HEK293 (cell line): ENCODE results near the gene ZNF367.

ENCODE experiments used
- CTCF ChIA-PET: fragments of 350-600 bp; formaldehyde crosslinking; extraction: SDS; loops from one replicate; lab custom pipeline; 2021; ENCODE audit warnings: antibody characterized with exemption; lab: Yijun Ruan, JAX
- POLR2A ChIA-PET: fragments of 300-600 bp; formaldehyde crosslinking; extraction: SDS; loops from one replicate; lab custom pipeline; 2020; ENCODE audit warnings: antibody characterized with exemption, inconsistent platforms; lab: Yijun Ruan, JAX
- H3K27ac ChIP-seq: fragments of 200-500 bp; sonication (Bioruptor generic); 2 replicates; pipeline ENCODE4 v1.5.1; 2014; ENCODE audit warnings: low read depth, low read length, control low read depth, inconsistent platforms; ENCODE audit errors: extremely low read depth
- H3K36me3 ChIP-seq, 2 experiments: fragments of 200-500 bp in 1 of 2; sonication (Bioruptor generic) in 1 of 2; 1 replicate in 1 of 2; 2 replicates in 1 of 2; pipeline ENCODE4 v1.5.1; 2014 to 2017; ENCODE audit warnings: inconsistent platforms in 2 of 2, low read length in 2 of 2; ENCODE audit not compliant: control insufficient read depth in 2 of 2, insufficient read depth in 1 of 2
- H3K4me1 ChIP-seq: fragments of 200-500 bp; sonication (Bioruptor generic); 2 replicates; pipeline ENCODE4 v1.5.1; 2014; ENCODE audit warnings: mild to moderate bottlenecking, low read length, inconsistent platforms; ENCODE audit not compliant: control insufficient read depth, insufficient read depth
- H3K4me3 ChIP-seq: 2 replicates; pipeline ENCODE4 v1.5.1; 2011; ENCODE audit warnings: low read depth, mild to moderate bottlenecking, control low read depth, low read length, moderate library complexity
- H3K9me3 ChIP-seq: fragments of 200-500 bp; sonication (Bioruptor generic); 2 replicates; pipeline ENCODE4 v1.5.1; 2014; ENCODE audit warnings: low read depth, low read length, inconsistent platforms; ENCODE audit not compliant: control insufficient read depth, insufficient read depth
- GLI2 ChIP-seq: fragments of 450-650 bp; formaldehyde crosslinking; IDR thresholded peaks from 2 replicates; pipeline ENCODE4; 2017; ENCODE audit warnings: missing biosample characterization, missing genetic modification characterization, low read depth, borderline replicate concordance
- IKZF3 ChIP-seq: fragments of 450-650 bp; IDR thresholded peaks from 2 replicates; pipeline ENCODE4 v1.5.0; 2018; ENCODE audit warnings: missing biosample characterization, mild to moderate bottlenecking, missing genetic modification characterization, moderate library complexity
- KLF16 ChIP-seq: fragments of 450-650 bp; formaldehyde crosslinking; IDR thresholded peaks from 2 replicates; pipeline ENCODE4 v1.5.1; 2017; ENCODE audit warnings: missing biosample characterization, missing genetic modification characterization
- TCF7L2 ChIP-seq: IDR thresholded peaks from 2 replicates; pipeline ENCODE4 v1.6.1; 2011; ENCODE audit warnings: low read depth, mild to moderate bottlenecking, inconsistent platforms, low read length, moderate library complexity, borderline replicate concordance
- YY2 ChIP-seq: fragments of 450-650 bp; formaldehyde crosslinking; IDR thresholded peaks from 2 replicates; pipeline ENCODE4 v1.5.1; 2016; ENCODE audit warnings: missing biosample characterization, missing genetic modification characterization
- ZIC2 ChIP-seq: fragments of 450-650 bp; formaldehyde crosslinking; IDR thresholded peaks from 2 replicates; pipeline ENCODE4 v1.5.1; 2016; ENCODE audit warnings: missing biosample characterization, missing genetic modification characterization
- ZNF211 ChIP-seq: fragments of 450-650 bp; formaldehyde crosslinking; IDR thresholded peaks from 2 replicates; pipeline ENCODE4 v1.5.1; 2016; ENCODE audit warnings: low read depth, missing biosample characterization, missing genetic modification characterization
- ZNF248 ChIP-seq: fragments of 450-650 bp; formaldehyde crosslinking; IDR thresholded peaks from 2 replicates; pipeline ENCODE4 v1.5.1; 2017; ENCODE audit warnings: missing biosample characterization, missing genetic modification characterization
- ZNF335 ChIP-seq: fragments of 450-650 bp; formaldehyde crosslinking; conservative IDR thresholded peaks from 2 replicates; pipeline ENCODE4 v1.5.1; 2016; ENCODE audit warnings: missing biosample characterization, missing genetic modification characterization
- ZNF514 ChIP-seq: fragments of 450-650 bp; formaldehyde crosslinking; IDR thresholded peaks from 2 replicates; pipeline ENCODE4 v1.5.1; 2016; ENCODE audit warnings: missing biosample characterization, missing genetic modification characterization
- ZNF629 ChIP-seq: fragments of 450-650 bp; formaldehyde crosslinking; IDR thresholded peaks from 2 replicates; pipeline ENCODE4 v1.5.1; 2017; ENCODE audit warnings: missing biosample characterization, missing genetic modification characterization
- ZNF658 ChIP-seq: fragments of 450-650 bp; formaldehyde crosslinking; IDR thresholded peaks from 2 replicates; pipeline ENCODE4; 2016; ENCODE audit warnings: missing biosample characterization, missing genetic modification characterization
- ZXDB ChIP-seq: fragments of 450-650 bp; formaldehyde crosslinking; IDR thresholded peaks from 2 replicates; pipeline ENCODE4 v1.5.1; 2016; ENCODE audit warnings: missing biosample characterization, missing genetic modification characterization
- TF ChIP-seq, protein P1 (sequence below): fragments of 450-650 bp; formaldehyde crosslinking; conservative IDR thresholded peaks from 2 replicates; pipeline ENCODE4 v1.5.1; 2016; ENCODE audit warnings: low read depth, missing biosample characterization, missing genetic modification characterization
- TF ChIP-seq, protein P2 (sequence below): fragments of 450-650 bp; formaldehyde crosslinking; IDR thresholded peaks from 2 replicates; pipeline ENCODE4 v1.5.1; 2016; ENCODE audit warnings: missing biosample characterization, missing genetic modification characterization
- TF ChIP-seq, protein P3 (sequence below): fragments of 450-650 bp; formaldehyde crosslinking; IDR thresholded peaks from 2 replicates; pipeline ENCODE4 v1.5.1; 2017; ENCODE audit warnings: missing biosample characterization, mild to moderate bottlenecking, missing genetic modification characterization, moderate library complexity
- TF ChIP-seq, protein P4 (sequence below): fragments of 450-650 bp; formaldehyde crosslinking; IDR thresholded peaks from 2 replicates; pipeline ENCODE4 v1.5.1; 2016; ENCODE audit warnings: missing biosample characterization, missing genetic modification characterization
- TF ChIP-seq, protein P5 (sequence below): fragments of 450-650 bp; IDR thresholded peaks from 2 replicates; pipeline ENCODE4 v1.5.1; 2018; ENCODE audit warnings: missing biosample characterization, missing genetic modification characterization

The ZNF367 gene

DNA sequence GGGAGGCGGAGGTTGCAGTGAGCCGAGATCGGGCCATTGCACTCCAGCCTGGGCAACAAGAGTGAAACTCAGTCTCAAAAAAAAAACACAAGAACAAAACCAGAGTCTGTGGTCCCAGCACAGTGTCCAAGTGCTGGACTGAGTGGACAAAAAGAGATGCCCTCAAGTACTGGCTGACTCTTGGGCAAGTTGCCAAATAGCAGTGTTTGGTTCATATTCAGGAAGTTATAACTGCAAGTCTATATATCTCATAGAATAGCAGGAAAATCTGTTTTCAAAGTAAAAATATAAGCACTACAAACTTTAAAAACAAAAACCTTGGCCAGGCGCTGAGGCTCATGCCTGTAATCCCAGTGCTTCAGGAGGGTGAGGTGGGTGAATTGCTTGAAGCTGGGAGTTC lies 39.1 kb upstream of the ZNF367 start (continued):
- TF ChIP-seq, protein P1, sequence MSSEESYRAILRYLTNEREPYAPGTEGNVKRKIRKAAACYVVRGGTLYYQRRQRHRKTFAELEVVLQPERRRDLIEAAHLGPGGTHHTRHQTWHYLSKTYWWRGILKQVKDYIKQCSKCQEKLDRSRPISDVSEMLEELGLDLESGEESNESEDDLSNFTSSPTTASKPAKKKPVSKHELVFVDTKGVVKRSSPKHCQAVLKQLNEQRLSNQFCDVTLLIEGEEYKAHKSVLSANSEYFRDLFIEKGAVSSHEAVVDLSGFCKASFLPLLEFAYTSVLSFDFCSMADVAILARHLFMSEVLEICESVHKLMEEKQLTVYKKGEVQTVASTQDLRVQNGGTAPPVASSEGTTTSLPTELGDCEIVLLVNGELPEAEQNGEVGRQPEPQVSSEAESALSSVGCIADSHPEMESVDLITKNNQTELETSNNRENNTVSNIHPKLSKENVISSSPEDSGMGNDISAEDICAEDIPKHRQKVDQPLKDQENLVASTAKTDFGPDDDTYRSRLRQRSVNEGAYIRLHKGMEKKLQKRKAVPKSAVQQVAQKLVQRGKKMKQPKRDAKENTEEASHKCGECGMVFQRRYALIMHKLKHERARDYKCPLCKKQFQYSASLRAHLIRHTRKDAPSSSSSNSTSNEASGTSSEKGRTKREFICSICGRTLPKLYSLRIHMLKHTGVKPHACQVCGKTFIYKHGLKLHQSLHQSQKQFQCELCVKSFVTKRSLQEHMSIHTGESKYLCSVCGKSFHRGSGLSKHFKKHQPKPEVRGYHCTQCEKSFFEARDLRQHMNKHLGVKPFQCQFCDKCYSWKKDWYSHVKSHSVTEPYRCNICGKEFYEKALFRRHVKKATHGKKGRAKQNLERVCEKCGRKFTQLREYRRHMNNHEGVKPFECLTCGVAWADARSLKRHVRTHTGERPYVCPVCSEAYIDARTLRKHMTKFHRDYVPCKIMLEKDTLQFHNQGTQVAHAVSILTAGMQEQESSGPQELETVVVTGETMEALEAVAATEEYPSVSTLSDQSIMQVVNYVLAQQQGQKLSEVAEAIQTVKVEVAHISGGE, result no peak
- TF ChIP-seq, protein P2, sequence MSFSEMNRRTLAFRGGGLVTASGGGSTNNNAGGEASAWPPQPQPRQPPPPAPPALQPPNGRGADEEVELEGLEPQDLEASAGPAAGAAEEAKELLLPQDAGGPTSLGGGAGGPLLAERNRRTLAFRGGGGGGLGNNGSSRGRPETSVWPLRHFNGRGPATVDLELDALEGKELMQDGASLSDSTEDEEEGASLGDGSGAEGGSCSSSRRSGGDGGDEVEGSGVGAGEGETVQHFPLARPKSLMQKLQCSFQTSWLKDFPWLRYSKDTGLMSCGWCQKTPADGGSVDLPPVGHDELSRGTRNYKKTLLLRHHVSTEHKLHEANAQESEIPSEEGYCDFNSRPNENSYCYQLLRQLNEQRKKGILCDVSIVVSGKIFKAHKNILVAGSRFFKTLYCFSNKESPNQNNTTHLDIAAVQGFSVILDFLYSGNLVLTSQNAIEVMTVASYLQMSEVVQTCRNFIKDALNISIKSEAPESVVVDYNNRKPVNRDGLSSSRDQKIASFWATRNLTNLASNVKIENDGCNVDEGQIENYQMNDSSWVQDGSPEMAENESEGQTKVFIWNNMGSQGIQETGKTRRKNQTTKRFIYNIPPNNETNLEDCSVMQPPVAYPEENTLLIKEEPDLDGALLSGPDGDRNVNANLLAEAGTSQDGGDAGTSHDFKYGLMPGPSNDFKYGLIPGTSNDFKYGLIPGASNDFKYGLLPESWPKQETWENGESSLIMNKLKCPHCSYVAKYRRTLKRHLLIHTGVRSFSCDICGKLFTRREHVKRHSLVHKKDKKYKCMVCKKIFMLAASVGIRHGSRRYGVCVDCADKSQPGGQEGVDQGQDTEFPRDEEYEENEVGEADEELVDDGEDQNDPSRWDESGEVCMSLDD (tag by site-specific recombination), result no peak
- TF ChIP-seq, protein P3, sequence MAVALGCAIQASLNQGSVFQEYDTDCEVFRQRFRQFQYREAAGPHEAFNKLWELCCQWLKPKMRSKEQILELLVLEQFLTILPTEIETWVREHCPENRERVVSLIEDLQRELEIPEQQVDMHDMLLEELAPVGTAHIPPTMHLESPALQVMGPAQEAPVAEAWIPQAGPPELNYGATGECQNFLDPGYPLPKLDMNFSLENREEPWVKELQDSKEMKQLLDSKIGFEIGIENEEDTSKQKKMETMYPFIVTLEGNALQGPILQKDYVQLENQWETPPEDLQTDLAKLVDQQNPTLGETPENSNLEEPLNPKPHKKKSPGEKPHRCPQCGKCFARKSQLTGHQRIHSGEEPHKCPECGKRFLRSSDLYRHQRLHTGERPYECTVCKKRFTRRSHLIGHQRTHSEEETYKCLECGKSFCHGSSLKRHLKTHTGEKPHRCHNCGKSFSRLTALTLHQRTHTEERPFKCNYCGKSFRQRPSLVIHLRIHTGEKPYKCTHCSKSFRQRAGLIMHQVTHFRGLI (tag by site-specific recombination), result no peak
- TF ChIP-seq KLF16 (no peak), ZNF211 (no peak), ZNF248 (no peak), GLI2 (no peak), ZNF514 (tag by site-specific recombination) (no peak), ZXDB (no peak), YY2 (tag by site-specific recombination) (no peak)
- TF ChIP-seq, protein P4, sequence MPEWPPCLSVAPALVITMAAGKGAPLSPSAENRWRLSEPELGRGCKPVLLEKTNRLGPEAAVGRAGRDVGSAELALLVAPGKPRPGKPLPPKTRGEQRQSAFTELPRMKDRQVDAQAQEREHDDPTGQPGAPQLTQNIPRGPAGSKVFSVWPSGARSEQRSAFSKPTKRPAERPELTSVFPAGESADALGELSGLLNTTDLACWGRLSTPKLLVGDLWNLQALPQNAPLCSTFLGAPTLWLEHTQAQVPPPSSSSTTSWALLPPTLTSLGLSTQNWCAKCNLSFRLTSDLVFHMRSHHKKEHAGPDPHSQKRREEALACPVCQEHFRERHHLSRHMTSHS (tag by site-specific recombination), result no peak
- TF ChIP-seq, protein P5, sequence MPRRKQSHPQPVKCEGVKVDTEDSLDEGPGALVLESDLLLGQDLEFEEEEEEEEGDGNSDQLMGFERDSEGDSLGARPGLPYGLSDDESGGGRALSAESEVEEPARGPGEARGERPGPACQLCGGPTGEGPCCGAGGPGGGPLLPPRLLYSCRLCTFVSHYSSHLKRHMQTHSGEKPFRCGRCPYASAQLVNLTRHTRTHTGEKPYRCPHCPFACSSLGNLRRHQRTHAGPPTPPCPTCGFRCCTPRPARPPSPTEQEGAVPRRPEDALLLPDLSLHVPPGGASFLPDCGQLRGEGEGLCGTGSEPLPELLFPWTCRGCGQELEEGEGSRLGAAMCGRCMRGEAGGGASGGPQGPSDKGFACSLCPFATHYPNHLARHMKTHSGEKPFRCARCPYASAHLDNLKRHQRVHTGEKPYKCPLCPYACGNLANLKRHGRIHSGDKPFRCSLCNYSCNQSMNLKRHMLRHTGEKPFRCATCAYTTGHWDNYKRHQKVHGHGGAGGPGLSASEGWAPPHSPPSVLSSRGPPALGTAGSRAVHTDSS (tag by site-specific recombination), result no peak

DNA sequence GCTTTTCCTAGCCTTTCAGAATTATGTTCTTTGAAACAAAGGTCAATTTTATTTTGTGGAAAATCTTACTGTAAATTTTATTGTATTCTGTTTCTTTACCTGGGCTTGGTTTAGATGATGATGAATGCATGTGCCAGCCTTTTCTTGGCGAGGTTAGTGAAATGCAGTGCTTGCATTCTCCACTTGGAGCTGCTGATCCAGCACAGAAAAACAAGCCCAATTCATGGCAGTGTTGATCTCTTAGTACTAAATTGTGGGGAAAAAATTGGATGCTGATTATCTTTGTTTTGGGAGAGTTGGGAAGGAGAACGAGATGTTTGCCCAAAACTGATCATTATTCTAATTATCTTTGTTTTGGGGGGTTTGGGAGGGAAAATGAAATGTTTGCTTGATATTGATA lies 35.5 kb upstream of the ZNF367 start:
- Histone ChIP-seq H3K9me3 (no peaks in the 10 kb centered on the region), H3K4me3 (no peak overlapping the region), H3K27ac (no peak overlapping the region), H3K4me1 (no peaks in the 10 kb centered on the region), H3K36me3 (no peaks in the 10 kb centered on the region)
- TF ChIP-seq TCF7L2 (no peak), IKZF3 (tag by site-specific recombination) (no peak), ZNF335 (tag by site-specific recombination) (no peak), ZNF629 (tag by site-specific recombination) (no peak), ZIC2 (no peak), ZNF658 (tag by site-specific recombination) (no peak), ZXDB (no peak)
- CTCF ChIA-PET, result interaction anchor here (0.6 to 2.6 kb wide), 3 partner anchors 11 to 165 kb away, joined by 3 to 10 read pairs (median 3); no protein-coding TSS in a partner anchor
- POLR2A ChIA-PET, result no interaction called here
